Prostate gland (tissue), 2 donors: Measurements from ENCODE around the gene KIAA0232. TPM values are rescaled to one million over a fixed set of nuclear protein-coding genes. Genes with fewer than 3 reads are reported as not detected.

Source experiments
- DNase-seq: peaks from one replicate; pipeline ENCODE4 v3.0.0-alpha.2; 2019; ENCODE audit warnings: low spot score
- H3K27ac ChIP-seq, 2 donors: fragments of 200-600 bp; sonication (generic); 2 replicates each; pipeline ENCODE4 v1.5.1; 2017 to 2019
- H3K27me3 ChIP-seq: fragments of 200-600 bp; sonication (generic); replicated peaks from 2 replicates; pipeline ENCODE4 v1.5.1; 2019; ENCODE audit not compliant: insufficient read depth
- H3K36me3 ChIP-seq, 2 donors: fragments of 200-600 bp; sonication (generic); 1 replicate in 1 of 2; 2 replicates in 1 of 2; pipeline versions ENCODE4 v1.5.1 to v1.8.1; 2017 to 2019
- H3K4me1 ChIP-seq: fragments of 200-600 bp; sonication (generic); replicated peaks from 2 replicates; pipeline ENCODE4 v1.5.1; 2019
- H3K4me3 ChIP-seq, 2 donors: fragments of 200-600 bp; sonication (generic); 2 replicates each; pipeline ENCODE4 v1.5.1; 2017 to 2019
- H3K9me3 ChIP-seq: fragments of 200-600 bp; sonication (generic); 2 replicates; pipeline ENCODE4 v1.5.1; 2017
- POLR2A ChIP-seq: fragments of 450-650 bp; IDR thresholded peaks from one replicate; pipeline ENCODE4 v1.6.1; 2016; ENCODE audit warnings: antibody characterized with exemption, mild to moderate bottlenecking
- POLR2AphosphoS5 ChIP-seq: sonication (generic); formaldehyde crosslinking; IDR thresholded peaks from one replicate; pipeline ENCODE4 v1.6.1; 2017; ENCODE audit warnings: antibody characterized with exemption
- WGBS: methylation state at CpG from one replicate; pipeline ENCODE4 v1.1.5; 2018; 5-methylcytosine and 5-hydroxymethylcytosine counted together
- intact Hi-C: fragments of 100-400 bp; cut with DNase I; formaldehyde crosslinking; loops from one replicate; pipeline ENCODE4 v1.14.2; 2022
- total RNA-seq, 2 donors: library from RNA; depleted of rRNA; stranded (reverse); fragments of >200 nt; gene quantifications; one replicate each; pipeline ENCODE4 v1.1.0, GENCODE V29; 2016
- TF ChIP-seq, protein P1 (sequence below), 4 experiments: fragments of 200-600 bp in 2 of 4; fragments of 450-650 bp in 2 of 4; sonication (generic) in 2 of 4; IDR thresholded peaks; 1 replicate in 3 of 4; 2 replicates in 1 of 4; pipeline ENCODE4 v1.5.1; 2016 to 2019; ENCODE audit warnings: antibody characterized with exemption in 4 of 4, mild to moderate bottlenecking in 2 of 4, moderate library complexity in 2 of 4

KIAA0232 gene
- total RNA-seq, 2 donors from 2014 or later: 35.3 to 42.1 TPM

DNA sequence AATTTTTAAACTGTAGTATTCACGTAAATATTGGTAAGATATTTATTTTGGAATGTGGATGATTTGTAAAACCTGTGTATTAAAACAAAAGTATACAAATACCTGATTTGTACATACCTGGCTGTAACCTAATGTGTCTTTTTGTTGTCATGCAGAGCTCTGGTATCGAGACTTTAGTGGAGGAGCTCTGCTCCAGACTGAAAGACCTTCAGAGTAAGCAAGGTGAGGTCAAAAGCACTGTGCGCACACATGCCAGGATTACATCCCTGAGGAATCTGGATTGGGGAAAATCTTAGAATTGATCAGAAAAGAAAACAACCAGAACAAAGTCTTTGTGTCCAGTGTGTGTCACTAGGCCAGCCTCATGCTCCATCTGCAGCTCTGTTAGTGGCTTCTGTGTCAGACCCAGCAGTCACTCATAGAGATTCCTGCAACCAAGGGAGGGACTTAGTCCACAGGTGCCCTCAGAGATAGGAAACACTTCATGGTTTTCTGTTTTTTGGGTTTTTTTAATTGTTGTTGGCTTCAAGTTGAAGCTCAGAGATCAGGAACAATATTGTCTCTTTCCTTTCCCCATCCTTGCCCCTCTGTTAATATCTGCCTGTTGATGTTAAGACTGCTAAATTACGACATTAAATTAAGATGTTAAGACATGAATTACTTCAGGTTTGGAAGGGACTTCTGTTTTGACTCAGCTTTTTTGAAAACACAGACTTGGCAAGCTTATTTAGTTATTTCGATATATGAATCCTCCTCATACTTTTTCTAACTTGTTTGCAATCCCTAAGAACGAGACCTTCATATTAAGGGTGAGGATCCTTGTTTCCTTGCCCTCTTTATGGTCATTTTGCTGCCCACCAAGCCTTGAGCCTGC lies 74.7 kb downstream of the KIAA0232 start:
- Histone ChIP-seq H3K4me3 (no peak overlapping the region), H3K36me3 (peaks cover 0 to 5% of the 10 kb centered on the region in 2 donors), H3K27ac (peak overlapping the region; percentile 39 to 72), H3K27me3 (no peaks in the 10 kb centered on the region), H3K4me1 (no peaks in the 10 kb centered on the region), H3K9me3 (no peaks in the 10 kb centered on the region)
- TF ChIP-seq POLR2AphosphoS5: no peak
- DNase-seq: no peak
- WGBS: 75% methylated on average over 6 of the region's 6 CpGs
- intact Hi-C loops: loop anchor here (5.0 kb wide), 1 partner anchor 75 kb away; the partner anchor contains the start of gene KIAA0232

DNA sequence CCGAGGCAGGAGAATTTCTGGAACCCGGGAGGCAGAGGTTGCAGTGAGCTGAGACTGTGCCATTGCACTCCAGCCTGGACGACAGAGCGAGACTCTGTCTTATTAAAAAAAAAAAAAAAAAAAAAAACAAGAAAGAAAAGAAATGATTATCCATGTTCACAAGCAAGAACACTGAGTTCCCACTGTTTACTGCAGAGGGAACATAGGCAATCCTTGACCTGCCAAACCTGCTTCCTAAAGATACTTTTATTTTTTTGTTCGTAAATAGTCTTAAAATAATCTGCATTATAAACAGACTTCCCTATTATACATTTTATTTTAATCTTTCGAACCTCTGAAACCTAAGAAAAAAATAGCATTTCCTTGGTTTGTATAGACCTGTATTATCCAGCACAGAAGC lies 76.5 kb downstream of the KIAA0232 start:
- DNase-seq: peak; percentile 49

DNA sequence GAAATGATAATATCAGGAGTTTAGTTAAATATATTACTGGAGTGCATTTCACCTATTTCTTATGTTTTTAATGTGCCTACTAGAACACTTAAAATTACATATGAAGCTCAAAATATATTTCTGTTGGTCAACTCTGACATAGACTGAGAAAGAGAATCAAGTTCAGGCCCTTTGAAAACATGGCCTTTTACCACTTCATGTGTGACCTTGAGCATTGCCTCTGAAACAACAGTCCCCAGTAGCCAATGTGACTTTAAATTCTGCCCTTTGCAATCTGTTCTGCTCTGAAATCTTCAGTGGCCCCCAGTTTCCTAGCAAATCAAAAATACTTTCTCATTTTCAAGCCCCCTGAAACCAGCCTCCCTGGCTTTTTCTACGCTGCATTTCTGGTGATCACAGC lies 77.0 kb downstream of the KIAA0232 start:
- H3K27ac ChIP-seq: peak overlapping the region; percentile 31 to 72
- no peaks in the 10 kb centered on the region for H3K9me3 ChIP-seq
- no peaks in the 10 kb centered on the region for H3K4me1 ChIP-seq
- intact Hi-C loops: loop anchor here (5.0 kb wide), 1 partner anchor 77 kb away; the partner anchor contains the start of gene KIAA0232
- TF ChIP-seq, protein P1, sequence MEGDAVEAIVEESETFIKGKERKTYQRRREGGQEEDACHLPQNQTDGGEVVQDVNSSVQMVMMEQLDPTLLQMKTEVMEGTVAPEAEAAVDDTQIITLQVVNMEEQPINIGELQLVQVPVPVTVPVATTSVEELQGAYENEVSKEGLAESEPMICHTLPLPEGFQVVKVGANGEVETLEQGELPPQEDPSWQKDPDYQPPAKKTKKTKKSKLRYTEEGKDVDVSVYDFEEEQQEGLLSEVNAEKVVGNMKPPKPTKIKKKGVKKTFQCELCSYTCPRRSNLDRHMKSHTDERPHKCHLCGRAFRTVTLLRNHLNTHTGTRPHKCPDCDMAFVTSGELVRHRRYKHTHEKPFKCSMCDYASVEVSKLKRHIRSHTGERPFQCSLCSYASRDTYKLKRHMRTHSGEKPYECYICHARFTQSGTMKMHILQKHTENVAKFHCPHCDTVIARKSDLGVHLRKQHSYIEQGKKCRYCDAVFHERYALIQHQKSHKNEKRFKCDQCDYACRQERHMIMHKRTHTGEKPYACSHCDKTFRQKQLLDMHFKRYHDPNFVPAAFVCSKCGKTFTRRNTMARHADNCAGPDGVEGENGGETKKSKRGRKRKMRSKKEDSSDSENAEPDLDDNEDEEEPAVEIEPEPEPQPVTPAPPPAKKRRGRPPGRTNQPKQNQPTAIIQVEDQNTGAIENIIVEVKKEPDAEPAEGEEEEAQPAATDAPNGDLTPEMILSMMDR (IDR thresholded peaks at IDR 0.05): no peak
- TF ChIP-seq POLR2AphosphoS5 (no peak), POLR2A (no peak)
- H3K27me3 ChIP-seq: no peaks in the 10 kb centered on the region
- no peak overlapping the region for H3K4me3 ChIP-seq
- WGBS: 100% methylated on average over 1 of the region's 1 CpG
- H3K36me3 ChIP-seq: no peaks in the 10 kb centered on the region
- DNase-seq: no peak

More for the DNA sequence above, 76.5 kb downstream of the KIAA0232 start:
- TF ChIP-seq POLR2A: no peak
- TF ChIP-seq POLR2AphosphoS5: peak; percentile 87
- no peaks in the 10 kb centered on the region for H3K27me3 ChIP-seq
- no peaks in the 10 kb centered on the region for H3K36me3 ChIP-seq
- H3K9me3 ChIP-seq: no peaks in the 10 kb centered on the region
- H3K4me1 ChIP-seq: no peaks in the 10 kb centered on the region
- intact Hi-C loops: loop anchor here (5.0 kb wide), 1 partner anchor 77 kb away; the partner anchor contains the start of gene KIAA0232
- H3K27ac ChIP-seq: peak overlapping the region; percentile 39 to 72
- WGBS: 38% methylated on average over 6 of the region's 6 CpGs
- H3K4me3 ChIP-seq: no peak overlapping the region

DNA sequence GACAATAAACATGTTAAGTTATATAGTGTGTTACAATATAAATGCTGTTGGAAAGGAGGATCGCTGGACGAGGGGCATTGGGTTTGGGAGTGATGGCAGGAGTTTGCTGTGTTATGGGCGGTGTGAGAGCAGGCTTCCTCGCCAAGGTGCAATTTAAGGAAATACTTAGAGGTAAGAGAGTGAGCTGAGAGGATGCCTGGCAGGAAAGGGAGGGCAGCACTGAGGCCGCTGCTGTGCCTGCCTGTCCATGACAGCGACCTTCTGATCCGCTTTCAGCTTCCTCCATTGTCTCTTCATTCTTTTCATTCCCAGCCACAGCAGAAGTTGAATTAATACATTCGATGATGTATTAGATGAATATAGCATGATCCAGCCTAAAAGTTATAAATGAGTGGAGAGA lies 85.9 kb downstream of the KIAA0232 start:
- peaks cover 0 to 5% of the 10 kb centered on the region in 2 donors for H3K36me3 ChIP-seq
- WGBS: 91% methylated on average over 8 of the region's 8 CpGs
- H3K9me3 ChIP-seq: no peaks in the 10 kb centered on the region
- TF ChIP-seq POLR2AphosphoS5: no peak
- TF ChIP-seq, protein P1 (IDR thresholded peaks at IDR 0.05): no peak
- no peak for TF ChIP-seq POLR2A
- no peak for DNase-seq
- no peaks in the 10 kb centered on the region for H3K4me1 ChIP-seq
- intact Hi-C loops: no loop called here
- no peaks in the 10 kb centered on the region for H3K27me3 ChIP-seq
- no peak overlapping the region for H3K27ac ChIP-seq
- no peak overlapping the region for H3K4me3 ChIP-seq

DNA sequence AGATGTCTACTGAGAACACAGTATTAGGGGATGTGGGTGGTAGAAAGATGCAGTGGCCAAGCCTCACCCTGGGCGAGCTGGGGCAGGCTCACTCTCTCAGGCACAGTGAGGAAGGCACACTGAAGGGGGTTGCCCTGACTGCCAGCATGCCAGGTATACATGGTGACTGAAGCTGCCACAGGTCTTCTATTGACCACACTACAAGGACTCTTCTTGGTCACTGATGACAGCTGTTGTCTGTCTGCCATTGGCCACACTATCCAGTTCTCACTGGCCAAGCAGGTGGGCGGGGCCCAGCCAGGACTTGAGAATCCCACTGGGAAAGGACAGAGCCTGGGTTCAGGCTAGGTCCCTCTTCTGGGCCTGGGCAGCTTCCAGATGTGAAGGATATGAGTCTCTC lies 87.4 kb downstream of the KIAA0232 start:
- H3K4me1 ChIP-seq: no peaks in the 10 kb centered on the region
- WGBS: 62% methylated on average over 2 of the region's 2 CpGs
- H3K9me3 ChIP-seq: no peaks in the 10 kb centered on the region
- no peak overlapping the region for H3K27ac ChIP-seq
- intact Hi-C loops: loop anchor here (5.0 kb wide), 1 partner anchor 88 kb away; the partner anchor contains the start of gene KIAA0232
- no peaks in the 10 kb centered on the region for H3K27me3 ChIP-seq
- H3K36me3 ChIP-seq: peaks cover 5 to 6% of the 10 kb centered on the region in 2 donors
- no peak overlapping the region for H3K4me3 ChIP-seq
- no peak for DNase-seq
- TF ChIP-seq, protein P1 (IDR thresholded peaks at IDR 0.05): no peak
- TF ChIP-seq POLR2AphosphoS5 (no peak), POLR2A (no peak)
